Smooth muscle cell (in vitro differentiated cells): ENCODE results near the gene EFCAB7. TPM values are rescaled to one million over a fixed set of nuclear protein-coding genes. Genes with fewer than 3 reads are reported as not detected.

Experiments used
- DNase-seq: peaks from one replicate; lab custom pipeline; 2025; ENCODE audit not compliant: unreplicated experiment; lab: John Stamatoyannopoulos, UW
- H2AFZ ChIP-seq: fragments of 200-600 bp; sonication (generic); 2 replicates; pipeline ENCODE4 v1.6.0; 2016; ENCODE audit warnings: antibody characterized with exemption, low read depth, mild to moderate bottlenecking
- H3F3A ChIP-seq: fragments of 200-600 bp; sonication (generic); 2 replicates; pipeline ENCODE4 v1.6.0; 2017; ENCODE audit warnings: antibody characterized with exemption, low read depth
- H3K27ac ChIP-seq: fragments of 200-600 bp; sonication (generic); 2 replicates; pipeline ENCODE4 v1.5.1; 2016; ENCODE audit warnings: low read depth, mild to moderate bottlenecking
- H3K27me3 ChIP-seq: fragments of 200-600 bp; sonication (generic); 2 replicates; pipeline ENCODE4 v1.6.1; 2016; ENCODE audit warnings: low read depth, mild to moderate bottlenecking
- H3K36me3 ChIP-seq: fragments of 200-600 bp; sonication (generic); 2 replicates; pipeline ENCODE4 v1.5.1; 2016; ENCODE audit warnings: low read depth
- H3K4me1 ChIP-seq: fragments of 200-600 bp; sonication (generic); 2 replicates; pipeline ENCODE4 v1.5.1; 2016; ENCODE audit warnings: low read depth
- H3K4me2 ChIP-seq: fragments of 200-600 bp; sonication (generic); 2 replicates; pipeline ENCODE4 v1.6.0; 2016; ENCODE audit warnings: mild to moderate bottlenecking
- H3K4me3 ChIP-seq: fragments of 200-600 bp; sonication (generic); 2 replicates; pipeline ENCODE4 v1.5.1; 2016; ENCODE audit warnings: mild to moderate bottlenecking
- H3K79me2 ChIP-seq: fragments of 200-600 bp; sonication (generic); 2 replicates; pipeline ENCODE4 v1.6.0; 2016; ENCODE audit warnings: low read depth, mild to moderate bottlenecking
- H3K9ac ChIP-seq: fragments of 200-600 bp; sonication (generic); 2 replicates; pipeline ENCODE4 v1.6.0; 2016; ENCODE audit warnings: low read depth
- H3K9me3 ChIP-seq: fragments of 200-600 bp; sonication (generic); replicated peaks from 2 replicates; pipeline ENCODE4 v1.5.1; 2016; ENCODE audit warnings: low read depth
- H4K20me1 ChIP-seq: fragments of 200-600 bp; sonication (generic); 2 replicates; pipeline ENCODE4 v1.6.0; 2016; ENCODE audit warnings: low read depth
- WGBS: methylation state at CpG from one replicate; pipeline ENCODE4 v1.1.7; 2016; ENCODE audit warnings: low lambda C conversion rate; 5-methylcytosine and 5-hydroxymethylcytosine counted together
- polyA plus RNA-seq: library from polyadenylated mRNA; unstranded; fragments of >200 nt; fragmentation: Nextera tagmentation; extraction: Ambion mirVana; gene quantifications from 2 replicates; pipeline ENCODE4 v1.2.1, GENCODE V29; 2016
- total RNA-seq: library from RNA; depleted of rRNA; stranded (reverse); fragments of >200 nt; gene quantifications from 2 replicates; pipeline ENCODE4 v1.2.3, GENCODE V29; 2014
- TF ChIP-seq, protein P1 (sequence below): fragments of 200-600 bp; sonication (generic); IDR thresholded peaks from 2 replicates; pipeline ENCODE4 v1.5.1; 2017; ENCODE audit warnings: borderline replicate concordance, mild to moderate bottlenecking, antibody characterized with exemption; ENCODE audit not compliant: insufficient read depth, poor library complexity, severe bottlenecking

The EFCAB7 gene
- total and polyA plus RNA-seq, 2 experiments from 2014 or later, result 3.5 to 5.4 TPM

GRCh38 chr1:63555480-63555879, 32.2 kb downstream of the EFCAB7 start:
- H4K20me1 ChIP-seq, result no peaks in the 10 kb centered on the region
- H2AFZ ChIP-seq, result no peak overlapping the region
- no peaks in the 10 kb centered on the region for H3F3A ChIP-seq
- H3K4me1 ChIP-seq, result no peaks in the 10 kb centered on the region
- no peaks in the 10 kb centered on the region for H3K9me3 ChIP-seq
- no peak overlapping the region for H3K9ac ChIP-seq
- no peaks in the 10 kb centered on the region for H3K79me2 ChIP-seq
- no peak overlapping the region for H3K27ac ChIP-seq
- DNase-seq, result no peak
- no peaks in the 10 kb centered on the region for H3K27me3 ChIP-seq
- no peaks in the 10 kb centered on the region for H3K36me3 ChIP-seq
- TF ChIP-seq, protein P1, sequence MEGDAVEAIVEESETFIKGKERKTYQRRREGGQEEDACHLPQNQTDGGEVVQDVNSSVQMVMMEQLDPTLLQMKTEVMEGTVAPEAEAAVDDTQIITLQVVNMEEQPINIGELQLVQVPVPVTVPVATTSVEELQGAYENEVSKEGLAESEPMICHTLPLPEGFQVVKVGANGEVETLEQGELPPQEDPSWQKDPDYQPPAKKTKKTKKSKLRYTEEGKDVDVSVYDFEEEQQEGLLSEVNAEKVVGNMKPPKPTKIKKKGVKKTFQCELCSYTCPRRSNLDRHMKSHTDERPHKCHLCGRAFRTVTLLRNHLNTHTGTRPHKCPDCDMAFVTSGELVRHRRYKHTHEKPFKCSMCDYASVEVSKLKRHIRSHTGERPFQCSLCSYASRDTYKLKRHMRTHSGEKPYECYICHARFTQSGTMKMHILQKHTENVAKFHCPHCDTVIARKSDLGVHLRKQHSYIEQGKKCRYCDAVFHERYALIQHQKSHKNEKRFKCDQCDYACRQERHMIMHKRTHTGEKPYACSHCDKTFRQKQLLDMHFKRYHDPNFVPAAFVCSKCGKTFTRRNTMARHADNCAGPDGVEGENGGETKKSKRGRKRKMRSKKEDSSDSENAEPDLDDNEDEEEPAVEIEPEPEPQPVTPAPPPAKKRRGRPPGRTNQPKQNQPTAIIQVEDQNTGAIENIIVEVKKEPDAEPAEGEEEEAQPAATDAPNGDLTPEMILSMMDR, result no peak
- H3K4me2 ChIP-seq, result no peak overlapping the region
- no peak overlapping the region for H3K4me3 ChIP-seq

DNA sequence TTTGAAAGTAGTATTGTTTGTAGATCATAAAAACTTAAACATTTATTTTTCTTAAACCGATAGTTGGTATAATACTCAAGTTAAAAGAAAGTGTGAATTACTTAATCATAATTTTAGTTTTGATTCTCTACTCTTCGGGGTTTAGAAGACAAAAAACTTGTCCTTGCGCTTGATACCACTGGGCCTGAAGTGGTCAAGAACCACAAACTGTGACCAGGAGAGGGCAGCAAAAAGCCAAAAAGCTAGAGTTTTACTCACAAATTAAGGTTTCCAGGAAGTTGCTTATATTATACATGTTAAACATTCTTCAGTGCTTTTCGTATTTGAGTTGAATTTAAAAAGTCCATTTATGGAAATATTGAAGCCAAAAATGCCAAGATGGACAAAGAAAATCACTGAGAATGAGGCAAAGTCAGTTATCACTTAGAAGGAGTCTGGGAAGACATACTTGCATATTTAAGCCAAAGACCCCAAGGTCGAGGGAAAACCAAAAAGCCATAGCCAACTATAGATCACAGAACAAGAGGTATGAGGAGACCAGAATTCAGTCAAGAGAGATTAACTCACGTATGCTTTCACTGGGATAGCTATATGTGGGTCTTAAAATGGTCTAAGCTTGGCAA, 34.2 kb downstream of the EFCAB7 start:
- Histone ChIP-seq H3K27ac (no peak overlapping the region), H3K79me2 (no peaks in the 10 kb centered on the region), H2AFZ (peak overlapping the region; percentile 65), H3K4me1 (no peaks in the 10 kb centered on the region), H3K4me2 (no peak overlapping the region), H3K9ac (no peak overlapping the region), H3K27me3 (no peaks in the 10 kb centered on the region), H3K9me3 (no peaks in the 10 kb centered on the region), H4K20me1 (no peaks in the 10 kb centered on the region), H3F3A (no peaks in the 10 kb centered on the region), H3K4me3 (no peak overlapping the region), H3K36me3 (no peaks in the 10 kb centered on the region)
- WGBS, result 46% methylated on average over 6 of the region's 6 CpGs
- TF ChIP-seq, protein P1, result peak; percentile 59
- DNase-seq, result no peak

DNA sequence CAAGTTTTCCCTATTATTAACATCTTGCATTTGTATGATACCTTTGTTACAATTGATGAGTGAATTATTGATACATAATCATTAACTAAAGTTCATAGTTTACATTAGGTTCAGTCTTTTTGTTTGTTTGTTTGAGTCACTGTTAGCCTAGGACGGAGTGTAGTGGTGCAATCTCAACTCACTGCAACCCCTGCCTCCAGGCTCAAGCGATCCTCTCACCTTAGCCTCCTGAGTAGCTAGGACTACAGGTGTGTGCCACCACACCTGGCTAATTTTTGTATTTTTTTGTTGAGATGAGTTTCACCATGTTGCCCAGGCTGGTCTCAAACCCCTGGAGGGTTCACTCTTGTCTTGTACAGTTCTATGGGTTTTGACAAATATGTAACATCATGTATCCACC, 36.0 kb downstream of the EFCAB7 start:
- H3K36me3 ChIP-seq, result no peaks in the 10 kb centered on the region
- 100% methylated on average over 2 of the region's 2 CpGs for WGBS
- TF ChIP-seq, protein P1, result no peak

GRCh38 chr1:63563745-63564144, 40.4 kb downstream of the EFCAB7 start:
- no peak overlapping the region for H2AFZ ChIP-seq
- H3K27me3 ChIP-seq, result no peaks in the 10 kb centered on the region
- no peaks in the 10 kb centered on the region for H3K9me3 ChIP-seq
- TF ChIP-seq, protein P1, result no peak
- H3K36me3 ChIP-seq, result no peaks in the 10 kb centered on the region
- no peaks in the 10 kb centered on the region for H3K4me1 ChIP-seq
- no peaks in the 10 kb centered on the region for H4K20me1 ChIP-seq
- no peak overlapping the region for H3K27ac ChIP-seq
- DNase-seq, result no peak
- H3K9ac ChIP-seq, result no peak overlapping the region
- H3F3A ChIP-seq, result no peaks in the 10 kb centered on the region
- H3K4me2 ChIP-seq, result no peak overlapping the region
- H3K4me3 ChIP-seq, result no peak overlapping the region
- no peaks in the 10 kb centered on the region for H3K79me2 ChIP-seq

More for the DNA sequence above, 36.0 kb downstream of the EFCAB7 start:
- no peaks in the 10 kb centered on the region for H3K9me3 ChIP-seq
- H4K20me1 ChIP-seq, result no peaks in the 10 kb centered on the region
- DNase-seq, result no peak
- no peak overlapping the region for H2AFZ ChIP-seq
- no peaks in the 10 kb centered on the region for H3K4me1 ChIP-seq
- H3K27ac ChIP-seq, result no peak overlapping the region
- H3K4me2 ChIP-seq, result no peak overlapping the region
- H3K9ac ChIP-seq, result no peak overlapping the region
- H3K79me2 ChIP-seq, result no peaks in the 10 kb centered on the region
- H3K27me3 ChIP-seq, result no peaks in the 10 kb centered on the region
- no peaks in the 10 kb centered on the region for H3F3A ChIP-seq
- no peak overlapping the region for H3K4me3 ChIP-seq
